Endothelial cell of umbilical vein (primary cell): ENCODE measurements around the gene SKI. TPM values are rescaled to one million over a fixed set of nuclear protein-coding genes. Genes with fewer than 3 reads are reported as not detected.

Experiments used
- BruUV-seq: library from RNA; stranded (reverse); fragments of 400-500 nt; replicated peaks from 2 replicates; lab custom pipeline; 2021; lab: Mats Ljungman, UMichigan
- CTCF ChIA-PET: fragments of 300-600, 350-600 bp; sonication (Branson Sonifier 250); formaldehyde crosslinking; loops from one replicate; lab custom pipeline; 2021; ENCODE audit warnings: antibody characterized with exemption, inconsistent platforms; lab: Charles Lee
- POLR2A ChIA-PET: fragments of 300-600, 350-600 bp; sonication (Branson Sonifier 250); formaldehyde crosslinking; loops from one replicate; lab custom pipeline; 2021; ENCODE audit warnings: antibody characterized with exemption, inconsistent platforms; lab: Charles Lee
- DNase-seq: peaks from one replicate; pipeline ENCODE4 v3.0.0-alpha.2; 2011; ENCODE audit warnings: low read depth, low spot score
- FAIRE-seq: peaks from 2 replicates; lab custom pipeline; 2011; peaks lifted over from hg19 to GRCh38; lab: Jason Lieb, UNC
- H2AFZ ChIP-seq: 2 replicates; pipeline ENCODE4 v1.6.0; 2012; ENCODE audit warnings: low read depth, low read length, control low read depth, inconsistent platforms
- H3K27ac ChIP-seq: 2 replicates; pipeline ENCODE4 v1.5.1; 2011; ENCODE audit warnings: low read depth, mild to moderate bottlenecking, control low read depth, low read length, moderate library complexity; ENCODE audit not compliant: insufficient read depth
- H3K27me3 ChIP-seq, 2 experiments: 2 replicates each; pipeline versions ENCODE4 v1.6.0 to v1.6.1; 2011; ENCODE audit warnings: low read length in 2 of 2, mixed read lengths in 1 of 2; ENCODE audit not compliant: control insufficient read depth in 2 of 2, insufficient read depth in 2 of 2
- H3K36me3 ChIP-seq, 2 experiments: 2 replicates in 1 of 2; 3 replicates in 1 of 2; pipeline ENCODE4 v1.5.1; 2011; ENCODE audit warnings: low read length in 2 of 2, mild to moderate bottlenecking in 1 of 2, moderate library complexity in 1 of 2; ENCODE audit not compliant: control insufficient read depth in 2 of 2, insufficient read depth in 2 of 2; ENCODE audit errors: extremely low read depth in 1 of 2
- H3K4me1 ChIP-seq: 3 replicates; pipeline ENCODE4 v1.5.1; 2011; ENCODE audit warnings: mild to moderate bottlenecking, low read length; ENCODE audit not compliant: control insufficient read depth, insufficient read depth; ENCODE audit errors: extremely low read depth
- H3K4me2 ChIP-seq: 2 replicates; pipeline ENCODE4 v1.6.1; 2011; ENCODE audit warnings: low read length, control low read depth, mixed read lengths; ENCODE audit not compliant: insufficient read depth
- H3K4me3 ChIP-seq, 3 experiments: fragments of 200-600 bp in 1 of 3; sonication (generic), shearing (Covaris generic) in 1 of 3; replicated peaks in 1 of 3; 2 replicates each; pipeline ENCODE4 v1.5.1; 2011 to 2016; ENCODE audit warnings: control low read depth in 3 of 3, low read length in 3 of 3, mild to moderate bottlenecking in 2 of 3, inconsistent platforms in 1 of 3, low read depth in 1 of 3, moderate library complexity in 1 of 3; ENCODE audit not compliant: insufficient read depth in 1 of 3
- H3K79me2 ChIP-seq: 2 replicates; pipeline ENCODE4 v1.6.0; 2012; ENCODE audit warnings: low read length, inconsistent platforms; ENCODE audit not compliant: control insufficient read depth, insufficient read depth
- H3K9ac ChIP-seq: replicated peaks from 2 replicates; pipeline ENCODE3; 2011; ENCODE audit warnings: low read length, control low read depth; ENCODE audit not compliant: insufficient read depth; ENCODE audit errors: extremely low read depth
- H3K9me1 ChIP-seq: replicated peaks from 3 replicates; pipeline ENCODE4 v1.6.0; 2011; ENCODE audit warnings: mild to moderate bottlenecking, low read length; ENCODE audit not compliant: control insufficient read depth, insufficient read depth; ENCODE audit errors: extremely low read depth
- H3K9me3 ChIP-seq: replicated peaks from 2 replicates; pipeline ENCODE4 v1.5.1; 2012; ENCODE audit warnings: low read length, inconsistent platforms; ENCODE audit not compliant: control insufficient read depth, insufficient read depth
- H4K20me1 ChIP-seq: replicated peaks from 2 replicates; pipeline ENCODE3; 2011; ENCODE audit warnings: mild to moderate bottlenecking, low read length; ENCODE audit not compliant: control insufficient read depth, insufficient read depth; ENCODE audit errors: extremely low read depth
- CTCF ChIP-seq, 2 donors: IDR thresholded peaks; 1 replicate in 1 of 2; 2 replicates in 1 of 2; pipeline ENCODE4 v1.5.1; 2011; ENCODE audit warnings: low read length in 2 of 2, mild to moderate bottlenecking in 2 of 2, moderate library complexity in 2 of 2, control low read depth in 1 of 2, inconsistent platforms in 1 of 2, low read depth in 1 of 2; ENCODE audit not compliant: insufficient read depth in 1 of 2; ENCODE audit errors: extremely low read depth in 1 of 2
- EZH2 ChIP-seq: IDR thresholded peaks from 2 replicates; pipeline ENCODE4 v1.6.1; 2012; ENCODE audit warnings: borderline replicate concordance, low read depth, mild to moderate bottlenecking, moderate library complexity, low read length, inconsistent platforms; ENCODE audit not compliant: severe bottlenecking
- GATA2 ChIP-seq: IDR thresholded peaks from 2 replicates; pipeline ENCODE4 v1.7.0; 2011; ENCODE audit warnings: low read depth, mild to moderate bottlenecking, moderate library complexity, mixed read lengths, low read length; ENCODE audit not compliant: insufficient read length, insufficient read depth
- MAX ChIP-seq: IDR thresholded peaks from 2 replicates; pipeline ENCODE4 v1.6.1; 2011; ENCODE audit not compliant: insufficient read depth, insufficient read length
- dilution Hi-C: fragments of 300-500 bp; cut with MboI; formaldehyde crosslinking; loops from one replicate; pipeline ENCODE4 v1.15.0; 2019; ENCODE audit warnings: low sequenced_read_pairs; ENCODE audit not compliant: extremely low pct_ligation_motif_present
- intact Hi-C: fragments of 100-400 bp; cut with micrococcal nuclease; formaldehyde crosslinking; loops from one replicate; pipeline ENCODE4 v1.10.0; 2022
- polyA plus RNA-seq, 4 experiments: library from polyadenylated mRNA; depleted of rRNA in 3 of 4; stranded (reverse) in 3 of 4; unstranded in 1 of 4; fragments of >200 nt; gene quantifications; 2 replicates each; pipeline versions ENCODE4 v1.2.1 to v1.2.3, GENCODE V29; 2011 to 2012; ENCODE audit warnings: missing spikeins in 1 of 4
- total RNA-seq: library from RNA; stranded (reverse); gene quantifications from 2 replicates; pipeline ENCODE4 v1.2.3, GENCODE V29; 2021

The SKI gene
- total and polyA plus RNA-seq, 2 donors (not counting 3 experiments of a cell fraction or from before 2014, with no cell fraction given): 11.6 to 80.3 TPM

- FAIRE-seq: no peak
- H3K27ac ChIP-seq: no peak overlapping the region
- ChIA-PET CTCF (interaction anchor here (0.6 to 1.9 kb wide), 5 partner anchors 9 to 81 kb away, joined by 3 to 4 read pairs (median 4); partner anchors contain the start of gene FAAP20), POLR2A (no interaction called here)
- no peak overlapping the region for H3K4me3 ChIP-seq
- H3K4me2 ChIP-seq: no peak overlapping the region
- DNase-seq: no peak
- no peaks in the 10 kb centered on the region for H3K9me1 ChIP-seq
- dilution Hi-C loops: no loop called here
- H3K36me3 ChIP-seq: peaks cover 0 to 4% of the 10 kb centered on the region in 2 experiments
- no peaks in the 10 kb centered on the region for H3K9me3 ChIP-seq
- H3K4me1 ChIP-seq: peaks cover 24% of the 10 kb centered on the region
- H3K9ac ChIP-seq: no peak overlapping the region
- BruUV-seq: no TSS peak
- no peak overlapping the region for H2AFZ ChIP-seq
- intact Hi-C loops: no loop called here
- no peaks in the 10 kb centered on the region for H3K27me3 ChIP-seq
- TF ChIP-seq GATA2: no peak
- TF ChIP-seq CTCF (IDR thresholded peaks at IDR 0.05; ENCODE audit: extremely low read depth in 1 of 2, insufficient read depth in 1 of 2, low read depth in 1 of 2, low read length in 2 of 2): no peak
- no peak for TF ChIP-seq EZH2
- no peak for TF ChIP-seq MAX
- no peaks in the 10 kb centered on the region for H4K20me1 ChIP-seq
- peaks cover 90% of the 10 kb centered on the region for H3K79me2 ChIP-seq
Observed at GRCh38 chr1:2275796-2276536, 47.8 kb downstream of the SKI start.
